Peyer's patch (tissue), 4 donors: ENCODE results near the gene COQ8A.

Experiments
- POLR2A ChIP-seq, 2 donors: fragments of 450-650 bp; IDR thresholded peaks; one replicate each; pipeline ENCODE4 v1.5.1; 2017; ENCODE audit warnings: antibody characterized with exemption in 2 of 2, mild to moderate bottlenecking in 2 of 2, moderate library complexity in 2 of 2
- TF ChIP-seq, protein P1 (sequence below), 6 experiments: fragments of 450-650 bp in 4 of 6; fragments of 200-600 bp in 2 of 6; sonication (generic) in 1 of 6; IDR thresholded peaks; one replicate each; pipeline ENCODE4 v1.5.1; 2017 to 2019; ENCODE audit warnings: antibody characterized with exemption in 6 of 6, mild to moderate bottlenecking in 3 of 6, moderate library complexity in 1 of 6

DNA sequence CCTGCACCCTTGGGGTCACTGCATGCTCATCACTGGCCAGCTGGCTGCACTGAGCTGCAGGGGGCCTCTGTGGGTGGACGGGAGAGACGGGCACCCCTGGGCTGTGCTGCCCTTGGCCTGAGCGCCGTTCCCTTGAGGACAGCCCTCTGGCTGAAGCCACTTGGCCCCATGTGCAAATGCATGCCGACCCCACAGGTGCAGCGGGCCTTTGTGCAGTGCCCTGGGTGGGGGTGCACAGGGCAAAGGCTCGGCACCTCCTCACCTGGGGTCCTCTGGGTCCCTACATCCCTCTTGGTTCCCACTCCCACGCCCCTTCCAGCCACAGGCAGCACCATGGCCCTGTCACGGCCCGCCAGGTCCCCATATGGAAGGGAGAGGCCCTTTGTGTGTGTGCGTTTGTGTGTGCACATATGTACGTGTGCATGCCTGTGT is 41.3 kb downstream of the COQ8A start:
- TF ChIP-seq, protein P1, sequence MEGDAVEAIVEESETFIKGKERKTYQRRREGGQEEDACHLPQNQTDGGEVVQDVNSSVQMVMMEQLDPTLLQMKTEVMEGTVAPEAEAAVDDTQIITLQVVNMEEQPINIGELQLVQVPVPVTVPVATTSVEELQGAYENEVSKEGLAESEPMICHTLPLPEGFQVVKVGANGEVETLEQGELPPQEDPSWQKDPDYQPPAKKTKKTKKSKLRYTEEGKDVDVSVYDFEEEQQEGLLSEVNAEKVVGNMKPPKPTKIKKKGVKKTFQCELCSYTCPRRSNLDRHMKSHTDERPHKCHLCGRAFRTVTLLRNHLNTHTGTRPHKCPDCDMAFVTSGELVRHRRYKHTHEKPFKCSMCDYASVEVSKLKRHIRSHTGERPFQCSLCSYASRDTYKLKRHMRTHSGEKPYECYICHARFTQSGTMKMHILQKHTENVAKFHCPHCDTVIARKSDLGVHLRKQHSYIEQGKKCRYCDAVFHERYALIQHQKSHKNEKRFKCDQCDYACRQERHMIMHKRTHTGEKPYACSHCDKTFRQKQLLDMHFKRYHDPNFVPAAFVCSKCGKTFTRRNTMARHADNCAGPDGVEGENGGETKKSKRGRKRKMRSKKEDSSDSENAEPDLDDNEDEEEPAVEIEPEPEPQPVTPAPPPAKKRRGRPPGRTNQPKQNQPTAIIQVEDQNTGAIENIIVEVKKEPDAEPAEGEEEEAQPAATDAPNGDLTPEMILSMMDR (IDR thresholded peaks at IDR 0.05), result no peak
- no peak for TF ChIP-seq POLR2A (IDR thresholded peaks at IDR 0.05)
